OCI-LY3 (cell line): Measurements from ENCODE around the gene NXPE3.

Source experiments
- H2AFZ ChIP-seq: fragments of 200-600, 300-600 bp; shearing (Covaris generic); 2 replicates; pipeline ENCODE4 v1.6.0; 2014; ENCODE audit warnings: antibody characterized with exemption, low read depth, low read length
- H3K27ac ChIP-seq: fragments of 200-600, 300-600 bp; sonication (generic); 2 replicates; pipeline ENCODE4 v1.5.1; 2014; ENCODE audit warnings: mild to moderate bottlenecking, low read length, moderate library complexity, mixed read lengths
- H3K27me3 ChIP-seq: fragments of 200-600, 300-600 bp; sonication (generic); 2 replicates; pipeline ENCODE4 v1.6.1; 2014; ENCODE audit warnings: low read depth, low read length, mixed read lengths
- H3K36me3 ChIP-seq: fragments of 200-600, 300-600 bp; sonication (generic); replicated peaks from 2 replicates; pipeline ENCODE3; 2014; ENCODE audit warnings: low read depth, low read length, mixed read lengths
- H3K4me1 ChIP-seq: fragments of 300-600, 200-600 bp; sonication (generic); 2 replicates; pipeline ENCODE4 v1.6.1; 2014; ENCODE audit warnings: low read length, mixed read lengths
- H3K4me2 ChIP-seq: fragments of 200-600, 300-600 bp; sonication (generic); 2 replicates; pipeline ENCODE4 v1.6.1; 2014; ENCODE audit warnings: low read length, mixed read lengths
- H3K4me3 ChIP-seq: fragments of 300-600, 200-600 bp; sonication (generic); 2 replicates; pipeline ENCODE4 v1.5.1; 2014; ENCODE audit warnings: antibody characterized with exemption, mild to moderate bottlenecking, low read length, moderate library complexity
- H3K79me2 ChIP-seq: fragments of 300-600, 200-600 bp; shearing (Covaris generic); 2 replicates; pipeline ENCODE4 v1.6.1; 2014; ENCODE audit warnings: mild to moderate bottlenecking, low read length, mixed read lengths
- H3K9ac ChIP-seq: fragments of 300-600, 200-600 bp; shearing (Covaris generic); 2 replicates; pipeline ENCODE4 v1.6.0; 2014; ENCODE audit warnings: mild to moderate bottlenecking, low read length, moderate library complexity
- H3K9me3 ChIP-seq: fragments of 200-600, 300-600 bp; shearing (Covaris generic); 2 replicates; pipeline ENCODE4 v1.6.1; 2014; ENCODE audit warnings: low read length, mixed read lengths; ENCODE audit not compliant: insufficient read depth
- H4K20me1 ChIP-seq: fragments of 200-600, 300-600 bp; sonication (generic); 2 replicates; pipeline ENCODE4 v1.6.1; 2016; ENCODE audit warnings: low read length, mixed read lengths; ENCODE audit not compliant: insufficient read depth
- CTCF ChIP-seq: fragments of 200-600, 300-600 bp; sonication (generic); IDR thresholded peaks from 2 replicates; pipeline ENCODE4 v1.5.1; 2014; ENCODE audit warnings: antibody characterized with exemption, low read length, low read depth
- EZH2phosphoT487 ChIP-seq: fragments of 200-600 bp; shearing (Covaris generic); IDR thresholded peaks from 2 replicates; pipeline ENCODE4 v1.6.1; 2018; ENCODE audit warnings: antibody characterized with exemption, mixed run types, low read depth

NXPE3 gene

GRCh38 chr3:101814835-101815234, 35.8 kb downstream of the NXPE3 start:
- Histone ChIP-seq H3K27me3 (no peaks in the 10 kb centered on the region), H3K4me1 (peaks cover 71% of the 10 kb centered on the region), H3K4me3 (no peak overlapping the region), H2AFZ (no peak overlapping the region), H3K9me3 (no peaks in the 10 kb centered on the region), H3K4me2 (peak overlapping the region; percentile 27; the same call in 1 of the 2 replicates), H3K79me2 (peaks cover 5% of the 10 kb centered on the region; the same call in 1 of the 2 replicates), H3K36me3 (peaks cover 8% of the 10 kb centered on the region), H4K20me1 (no peaks in the 10 kb centered on the region), H3K9ac (peak overlapping the region; percentile 0; the same call in 1 of the 2 replicates), H3K27ac (no peak overlapping the region)
- TF ChIP-seq CTCF, result no peak
- no peak for TF ChIP-seq EZH2phosphoT487

DNA sequence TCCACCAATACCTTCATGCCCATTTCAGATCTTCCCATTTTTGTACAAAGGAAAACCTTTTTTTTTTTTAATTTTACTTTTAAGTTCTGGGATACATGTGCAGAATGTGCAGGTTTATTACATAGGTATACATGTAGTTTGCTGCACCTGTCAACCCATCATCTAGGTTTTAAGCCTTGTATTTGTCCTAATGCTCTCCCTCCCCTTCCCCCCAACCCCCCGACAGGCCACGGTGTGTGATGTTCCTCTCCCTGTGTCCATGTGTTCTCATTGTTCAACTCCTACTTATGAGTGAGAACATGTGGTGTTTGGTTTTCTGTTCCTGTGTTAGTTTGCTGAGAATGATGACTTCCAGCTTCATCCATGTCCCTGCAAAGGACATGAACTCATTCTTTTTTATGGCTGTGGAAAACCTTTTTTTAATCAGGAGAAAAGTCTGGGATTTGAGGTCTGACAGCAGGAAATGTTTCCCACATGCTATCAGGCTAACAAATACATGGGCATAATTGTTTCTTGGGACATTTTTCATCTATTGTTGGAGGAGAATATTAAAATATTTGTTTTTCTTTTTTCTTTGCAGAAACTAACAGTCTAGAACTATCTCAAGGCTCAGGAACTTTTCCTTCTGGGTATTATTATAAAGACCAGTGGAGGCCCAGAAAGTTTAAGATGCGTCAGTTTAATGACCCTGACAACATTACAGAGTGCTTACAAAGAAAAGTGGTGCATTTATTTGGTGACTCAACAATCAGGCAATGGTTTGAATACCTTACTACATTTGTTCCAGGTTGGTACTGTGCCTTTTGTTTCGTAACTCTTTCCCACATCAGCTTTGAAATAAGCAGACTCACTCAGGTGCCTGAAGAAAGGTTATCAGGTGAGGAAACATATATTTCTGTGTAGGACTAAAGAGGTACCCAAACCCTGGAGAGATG, 37.5 kb downstream of the NXPE3 start:
- Histone ChIP-seq H3K4me2 (no peak overlapping the region), H3K27me3 (no peaks in the 10 kb centered on the region), H3K4me3 (no peak overlapping the region), H3K36me3 (peaks cover 11% of the 10 kb centered on the region), H4K20me1 (no peaks in the 10 kb centered on the region), H3K4me1 (peaks cover 73% of the 10 kb centered on the region), H3K79me2 (peaks cover 5% of the 10 kb centered on the region; the same call in 1 of the 2 replicates), H3K9me3 (no peaks in the 10 kb centered on the region), H2AFZ (no peak overlapping the region), H3K9ac (no peak overlapping the region), H3K27ac (no peak overlapping the region)
- TF ChIP-seq CTCF (no peak), EZH2phosphoT487 (no peak)

DNA sequence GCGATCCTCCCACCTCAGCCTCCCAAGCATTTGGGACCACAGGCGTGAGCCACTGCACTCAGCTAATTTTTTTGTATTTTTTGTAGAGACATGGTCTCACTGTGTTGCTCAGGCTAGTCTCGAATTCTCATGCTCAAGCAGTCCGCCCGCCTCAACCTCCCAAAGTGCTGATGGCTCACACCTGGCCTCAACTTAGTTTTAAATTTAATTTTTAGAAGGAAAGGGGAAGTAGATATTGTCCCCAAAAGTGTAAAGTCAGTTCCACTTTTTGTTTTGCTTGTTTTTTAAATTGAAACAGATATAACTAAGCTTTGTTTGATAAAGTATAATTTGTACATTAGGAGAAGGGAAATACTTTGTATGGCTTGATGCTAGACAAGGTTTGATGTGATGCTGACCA, 39.0 kb downstream of the NXPE3 start:
- H3K4me3 ChIP-seq, result peak overlapping the region; percentile 11; the same call in 1 of the 2 replicates
- H3K27me3 ChIP-seq, result no peaks in the 10 kb centered on the region
- H3K79me2 ChIP-seq, result peaks cover 5% of the 10 kb centered on the region; the same call in 1 of the 2 replicates
- H2AFZ ChIP-seq, result no peak overlapping the region
- H3K9me3 ChIP-seq, result no peaks in the 10 kb centered on the region
- peak overlapping the region; percentile 42 for H3K4me2 ChIP-seq
- H3K27ac ChIP-seq, result peak overlapping the region; percentile 63
- H3K4me1 ChIP-seq, result peaks cover 60% of the 10 kb centered on the region
- H3K9ac ChIP-seq, result peak overlapping the region; percentile 39; the same call in 1 of the 2 replicates
- TF ChIP-seq EZH2phosphoT487 (no peak), CTCF (no peak)
- no peaks in the 10 kb centered on the region for H4K20me1 ChIP-seq
- H3K36me3 ChIP-seq, result peaks cover 14% of the 10 kb centered on the region

DNA sequence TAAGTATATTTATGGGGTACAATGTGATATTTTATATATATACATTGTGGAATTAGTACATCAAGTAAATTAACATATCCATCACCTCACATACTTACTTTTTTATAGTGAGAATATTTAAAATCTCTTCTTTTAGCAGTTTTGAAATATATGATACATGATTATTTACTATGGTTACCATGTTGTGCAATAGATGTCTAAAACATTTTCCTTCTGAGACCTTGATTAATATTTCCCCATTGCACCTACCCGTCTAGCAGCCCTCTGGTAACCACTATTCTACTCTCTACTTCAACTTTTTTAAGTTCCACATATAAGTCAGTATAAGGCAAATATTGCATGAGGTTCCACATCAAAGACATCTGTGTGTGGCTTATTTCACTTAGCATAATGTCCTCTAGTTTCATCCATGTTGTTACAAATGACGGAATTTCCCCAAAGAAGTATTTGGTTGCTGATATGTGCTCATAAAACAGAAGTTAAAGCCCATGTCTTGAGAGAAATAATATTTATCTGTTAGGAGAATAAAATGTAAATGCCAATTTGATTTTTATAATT, 40.7 kb downstream of the NXPE3 start:
- no peak for TF ChIP-seq EZH2phosphoT487
- no peak for TF ChIP-seq CTCF
- Histone ChIP-seq H3K4me2 (peak overlapping the region; percentile 26), H2AFZ (no peak overlapping the region)

More for the DNA sequence above, 40.7 kb downstream of the NXPE3 start:
- Histone ChIP-seq H3K36me3 (peaks cover 14% of the 10 kb centered on the region), H3K9ac (peak overlapping the region; percentile 6; the same call in 1 of the 2 replicates), H4K20me1 (no peaks in the 10 kb centered on the region), H3K4me3 (0 out of 2 replicates have a peak overlapping the region, but pooled peaks have one; percentile 4), H3K4me1 (peaks cover 43% of the 10 kb centered on the region), H3K9me3 (no peaks in the 10 kb centered on the region), H3K79me2 (peaks cover 5% of the 10 kb centered on the region; the same call in 1 of the 2 replicates), H3K27ac (peak overlapping the region; percentile 67), H3K27me3 (no peaks in the 10 kb centered on the region)
